Psoas muscle (tissue), 8 donors: ENCODE measurements around the gene SPACA9. TPM values are rescaled to one million over a fixed set of nuclear protein-coding genes. Genes with fewer than 3 reads are reported as not detected.

ENCODE experiments used
- ATAC-seq, 4 donors: fragments of 200-7000 bp; cut with Tn5 transposase; one replicate each; pipeline ENCODE4 v1.9.1; 2020; ENCODE audit warnings: moderate library complexity in 3 of 4, mild to moderate bottlenecking in 2 of 4
- DNase-seq, 2 donors: peaks; one replicate each; pipeline ENCODE4 v3.0.0-alpha.2; 2020
- H3K27ac ChIP-seq: fragments of 200-600 bp; one replicate; pipeline ENCODE4 v1.8.0; 2022
- H3K27me3 ChIP-seq, 3 donors: fragments of 200-600 bp in 1 of 3; one replicate each; pipeline versions ENCODE4 v1.6.1 to v1.8.0; 2013 to 2022; ENCODE audit warnings: low read length in 2 of 3, mild to moderate bottlenecking in 2 of 3, moderate library complexity in 1 of 3; ENCODE audit not compliant: insufficient read depth in 3 of 3
- H3K36me3 ChIP-seq, 2 donors: fragments of 200-600 bp in 1 of 2; one replicate each; pipeline versions ENCODE4 v1.6.1 to v1.8.0; 2013 to 2022; ENCODE audit warnings: low read depth in 1 of 2, mild to moderate bottlenecking in 1 of 2, moderate library complexity in 1 of 2; ENCODE audit not compliant: insufficient read depth in 1 of 2
- H3K4me1 ChIP-seq: fragments of 200-600 bp; one replicate; pipeline ENCODE4 v1.8.0; 2022
- H3K4me3 ChIP-seq: fragments of 200-600 bp; one replicate; pipeline ENCODE4 v1.8.0; 2022; ENCODE audit warnings: mild to moderate bottlenecking
- H3K9me3 ChIP-seq: fragments of 200-600 bp; one replicate; pipeline ENCODE4 v1.8.0; 2022
- WGBS, 3 donors: extraction: QIAGEN DNeasy Blood & Tissue Kit; methylation state at CpG; one replicate each; pipeline versions ENCODE4 v1.1.6 to v1.1.7; 2013; 5-methylcytosine and 5-hydroxymethylcytosine counted together
- intact Hi-C, 2 donors: fragments of 100-400 bp; cut with DNase I; formaldehyde crosslinking; loops; one replicate each; pipeline versions ENCODE4 v1.11.0 to v1.14.2; 2022
- long read RNA-seq, 2 donors: library from polyadenylated mRNA; unstranded; transcript quantifications; one replicate each; pipeline ENCODE4 v2.0.0, GENCODE V29; 2021
- polyA plus RNA-seq, 3 donors: library from polyadenylated mRNA; stranded (reverse); fragments of 200-250 nt; gene quantifications; one replicate each; pipeline ENCODE4 v1.2.3, GENCODE V29; 2013
- total RNA-seq, 4 donors: library from RNA; stranded (reverse); fragmentation: NEBNext Ultra II Directional in 2 of 4; extraction: Animal tissue kit (Norgen Biotek cat#: 25700) in 2 of 4; gene quantifications; one replicate each; pipeline versions ENCODE4 v1.2.1 to v1.2.4, GENCODE V29; 2021 to 2023
- TF ChIP-seq, protein P1 (sequence below): fragments of 200-600 bp; IDR thresholded peaks from one replicate; pipeline ENCODE4 v1.8.0; 2022; ENCODE audit warnings: antibody characterized with exemption
- donor health status: healthy with polysubstance abuse.
- donor health status: DM: no; HTN: no; CAD: no; lungs with moderate emphysema.
- donor health status: Bipolar disorder and iron deficiency.
- donor health status: healthy.
- donor health status: DM: yes; HTN: yes; CAD: no.
- donor health status: DM: no; HTN: no; CAD: no.
- donor health status: DM: no; HTN: no; CAD: no.
- donor health status: DM: yes; HTN: yes; CAD: no.

The SPACA9 gene
- total RNA-seq (1 to 10 TPM; 1.1 to 3.6 (median 1.5) TPM), polyA plus RNA-seq (under 1 TPM; 0.64 to 0.91 (median 0.76) TPM)
- long read RNA-seq, donor 1, partial matches to known transcripts, result 1 of 3 reads
- long read RNA-seq, donor 1, other reads (novel, unspliced or antisense), result 2 of 3 reads
- long read RNA-seq, donor 2, partial matches to known transcripts, result 0 of 1 reads
- long read RNA-seq, donor 2, other reads (novel, unspliced or antisense), result 1 of 1 reads

DNA sequence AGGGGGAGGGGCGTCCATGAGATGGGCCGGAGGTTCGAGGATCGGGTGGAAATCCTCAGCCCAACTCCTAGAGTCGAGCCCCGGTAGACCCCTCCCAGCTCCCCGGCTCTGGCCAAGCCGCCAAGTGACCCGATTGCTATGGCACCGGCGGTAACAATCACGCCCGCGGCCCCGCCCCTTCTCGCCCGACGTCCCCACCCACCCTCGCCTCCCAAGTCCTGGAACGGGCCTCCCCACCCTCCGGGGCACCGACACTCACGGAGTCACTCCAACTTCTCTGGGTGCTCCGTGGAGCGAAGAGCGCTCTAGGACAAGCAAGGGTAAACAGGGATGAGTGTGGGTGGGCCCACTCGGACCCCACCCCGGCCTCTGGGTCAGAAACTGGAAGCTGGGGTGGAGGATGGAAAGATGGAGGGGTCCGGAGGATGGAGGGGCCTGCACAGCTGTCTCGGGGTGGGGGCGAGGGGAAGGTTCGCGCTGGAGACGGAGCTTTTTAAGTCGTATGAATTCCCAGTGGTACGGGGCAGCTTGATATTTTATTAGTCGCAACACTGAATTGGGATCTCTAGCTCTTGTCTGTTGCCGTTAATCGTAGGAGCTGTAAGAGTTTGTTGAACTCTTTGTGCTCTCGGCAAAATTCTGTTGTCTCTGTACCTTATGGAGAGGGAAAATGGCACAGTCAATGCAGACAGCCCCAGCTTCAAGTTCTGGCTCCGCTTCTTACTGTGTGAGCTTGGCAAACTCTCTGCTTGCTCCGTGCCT is at the start of gene SPACA9:
SPACA9 (plus strand) TSS at position 204 of the 762 bp plus-strand sequence. CDS start 5,050 bp downstream, outside the sequence.
- ATAC-seq (peak; percentile 51 to 75 (median 58)), DNase-seq (peak; percentile 72 to 80)
- H3K36me3 ChIP-seq, result no peaks in the 10 kb centered on the region
- 9 to 10% (median 10%) methylated on average over 41 to 42 of the region's 42 CpGs for WGBS, 3 donors
- H3K27me3 ChIP-seq, result no peaks in the 10 kb centered on the region
- intact Hi-C loops, result no loop called here
- TF ChIP-seq, protein P1, sequence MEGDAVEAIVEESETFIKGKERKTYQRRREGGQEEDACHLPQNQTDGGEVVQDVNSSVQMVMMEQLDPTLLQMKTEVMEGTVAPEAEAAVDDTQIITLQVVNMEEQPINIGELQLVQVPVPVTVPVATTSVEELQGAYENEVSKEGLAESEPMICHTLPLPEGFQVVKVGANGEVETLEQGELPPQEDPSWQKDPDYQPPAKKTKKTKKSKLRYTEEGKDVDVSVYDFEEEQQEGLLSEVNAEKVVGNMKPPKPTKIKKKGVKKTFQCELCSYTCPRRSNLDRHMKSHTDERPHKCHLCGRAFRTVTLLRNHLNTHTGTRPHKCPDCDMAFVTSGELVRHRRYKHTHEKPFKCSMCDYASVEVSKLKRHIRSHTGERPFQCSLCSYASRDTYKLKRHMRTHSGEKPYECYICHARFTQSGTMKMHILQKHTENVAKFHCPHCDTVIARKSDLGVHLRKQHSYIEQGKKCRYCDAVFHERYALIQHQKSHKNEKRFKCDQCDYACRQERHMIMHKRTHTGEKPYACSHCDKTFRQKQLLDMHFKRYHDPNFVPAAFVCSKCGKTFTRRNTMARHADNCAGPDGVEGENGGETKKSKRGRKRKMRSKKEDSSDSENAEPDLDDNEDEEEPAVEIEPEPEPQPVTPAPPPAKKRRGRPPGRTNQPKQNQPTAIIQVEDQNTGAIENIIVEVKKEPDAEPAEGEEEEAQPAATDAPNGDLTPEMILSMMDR, result no peak
- no peaks in the 10 kb centered on the region for H3K9me3 ChIP-seq
- peak within 1 kb of the TSS; percentile 39 for H3K27ac ChIP-seq
- peak within 1 kb of the TSS; percentile 74 for H3K4me3 ChIP-seq
- no peaks in the 10 kb centered on the region for H3K4me1 ChIP-seq

DNA sequence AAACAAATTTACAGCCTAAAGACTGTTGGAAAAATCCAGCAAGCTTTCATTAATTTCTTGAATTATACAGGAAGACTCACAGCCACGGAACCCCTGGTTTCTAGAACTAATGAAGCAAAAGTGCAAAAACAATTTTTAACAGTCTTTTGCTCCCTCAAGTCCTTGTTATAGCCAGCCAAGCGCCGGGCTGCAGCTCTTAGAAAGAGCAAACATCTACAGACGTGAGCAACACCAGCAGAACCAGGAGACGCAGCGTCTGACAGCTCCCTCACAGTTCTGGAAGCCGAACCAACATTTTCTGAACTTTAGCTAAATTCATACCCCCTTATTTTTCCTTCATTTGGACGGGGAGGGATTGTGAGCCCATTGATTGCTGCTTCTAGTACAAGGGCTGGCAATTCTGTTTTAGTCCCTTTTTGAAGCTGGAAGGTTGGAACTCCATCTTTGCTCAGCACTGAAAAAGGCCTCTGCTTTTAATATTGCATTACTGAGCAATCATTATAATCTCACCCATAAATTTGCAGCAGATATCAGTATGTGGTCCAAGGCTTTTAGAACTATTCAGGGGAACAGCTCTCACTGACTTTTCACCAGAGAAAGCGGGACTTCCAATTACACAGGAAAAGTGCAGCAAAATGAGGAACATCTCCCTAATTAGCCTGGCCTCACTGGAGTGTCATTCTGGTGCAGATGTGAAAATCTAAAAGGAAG is 46.4 kb upstream of the SPACA9 start:
- Histone ChIP-seq H3K36me3 (no peaks in the 10 kb centered on the region), H3K4me1 (no peaks in the 10 kb centered on the region), H3K27me3 (peaks cover 2 to 45% (median 3%) of the 10 kb centered on the region in 3 donors), H3K4me3 (no peak overlapping the region), H3K9me3 (no peaks in the 10 kb centered on the region), H3K27ac (no peak overlapping the region)
- TF ChIP-seq, protein P1, result no peak
- DNase-seq (no peak), ATAC-seq (no peak)
- intact Hi-C loops, result no loop called here
- WGBS, 3 donors, result 79 to 85% (median 84%) methylated on average over 9 of the region's 9 CpGs

DNA sequence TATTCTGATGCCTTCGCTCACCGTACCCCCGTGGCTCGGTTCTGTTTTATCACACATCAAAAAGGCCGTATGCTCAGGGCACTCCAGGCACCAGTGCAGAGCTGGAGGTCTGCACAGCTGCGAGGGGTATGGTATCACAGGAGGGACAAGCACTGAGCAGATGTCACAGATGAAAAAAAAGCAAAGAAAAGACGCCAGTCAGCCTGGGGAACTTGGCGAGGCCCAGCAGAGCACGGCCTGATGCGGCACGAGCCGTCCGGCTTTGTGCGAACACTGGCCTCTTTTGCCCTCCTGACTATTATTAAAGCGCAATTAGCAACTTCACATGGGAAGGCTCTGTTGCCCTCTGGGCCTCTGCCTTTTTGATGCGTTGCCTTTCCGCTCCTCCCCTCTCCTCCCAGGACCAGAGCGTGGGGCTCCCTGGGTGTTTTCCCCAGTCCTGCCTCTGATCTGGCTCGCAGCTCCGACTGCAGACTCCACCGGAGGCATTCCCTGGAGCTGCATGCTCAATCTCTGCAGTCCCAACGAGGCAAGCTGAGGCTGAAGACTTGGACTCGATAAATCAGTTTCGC is 45.1 kb upstream of the SPACA9 start:
- ATAC-seq, result no peak
- WGBS, 3 donors, result 36 to 48% (median 36%) methylated on average over 24 of the region's 24 CpGs
- Histone ChIP-seq H3K36me3 (no peaks in the 10 kb centered on the region), H3K4me3 (no peak overlapping the region), H3K4me1 (no peaks in the 10 kb centered on the region), H3K27me3 (peaks cover 0 to 41% (median 3%) of the 10 kb centered on the region in 3 donors), H3K27ac (no peak overlapping the region), H3K9me3 (no peaks in the 10 kb centered on the region)
- TF ChIP-seq, protein P1, result no peak
- no peak for DNase-seq
- intact Hi-C loops, result no loop called here

DNA sequence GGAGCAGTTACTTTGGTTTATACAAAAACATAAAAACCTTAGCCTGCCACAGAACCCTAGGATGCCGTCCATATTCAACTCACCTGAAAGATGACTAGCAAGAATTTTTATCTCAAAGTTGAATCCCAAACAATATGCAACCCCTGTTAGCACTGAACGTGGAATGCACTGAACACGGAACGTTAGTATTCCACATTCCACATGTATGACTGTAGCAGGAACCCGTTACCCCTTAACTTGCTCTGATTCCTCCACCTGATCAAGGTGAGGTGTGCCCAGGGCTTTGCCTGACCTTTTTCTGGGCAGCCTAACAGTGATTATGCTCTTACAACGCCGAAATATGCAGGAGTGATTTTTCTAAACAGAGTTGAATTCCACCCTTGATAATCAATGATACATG is 44.4 kb upstream of the SPACA9 start:
- no peak overlapping the region for H3K27ac ChIP-seq
- intact Hi-C loops, result no loop called here
- no peaks in the 10 kb centered on the region for H3K36me3 ChIP-seq
- TF ChIP-seq, protein P1, result no peak
- H3K27me3 ChIP-seq, result peaks cover 0 to 44% (median 3%) of the 10 kb centered on the region in 3 donors
- no peak for ATAC-seq
- DNase-seq, result no peak
- no peaks in the 10 kb centered on the region for H3K4me1 ChIP-seq
- 79 to 87% (median 80%) methylated on average over 7 of the region's 7 CpGs for WGBS, 3 donors
- H3K9me3 ChIP-seq, result no peaks in the 10 kb centered on the region
- no peak overlapping the region for H3K4me3 ChIP-seq
